OCI-M2 (cell line): Measurements from ENCODE around the gene CAVIN4.

ENCODE experiments used
- DNase-seq: peaks from one replicate; lab custom pipeline; 2025; ENCODE audit not compliant: unreplicated experiment; lab: John Stamatoyannopoulos, UW

The CAVIN4 gene

GRCh38 chr9:100589582-100589981 lies 11.7 kb downstream of the CAVIN4 start:
- no peak for DNase-seq

- no peak for DNase-seq
Measured at GRCh38 chr9:100590481-100590880, 12.6 kb downstream of the CAVIN4 start.

GRCh38 chr9:100591139-100591538 lies 13.3 kb downstream of the CAVIN4 start:
- DNase-seq: no peak

GRCh38 chr9:100591639-100592412 lies 13.9 kb downstream of the CAVIN4 start:
- DNase-seq: no peak

GRCh38 chr9:100595391-100596199 lies 17.7 kb downstream of the CAVIN4 start:
- peak; percentile 20 for DNase-seq

- DNase-seq: no peak
Measured at GRCh38 chr9:100597236-100597635, 19.4 kb downstream of the CAVIN4 start.

GRCh38 chr9:100598641-100599145 lies 20.8 kb downstream of the CAVIN4 start:
- no peak for DNase-seq

GRCh38 chr9:100600521-100601079 lies 22.7 kb downstream of the CAVIN4 start:
- no peak for DNase-seq

- no peak for DNase-seq
Measured at GRCh38 chr9:100601216-100601615, 23.3 kb downstream of the CAVIN4 start.

GRCh38 chr9:100602342-100602801 lies 24.5 kb downstream of the CAVIN4 start:
- no peak for DNase-seq

- no peak for DNase-seq
Measured at GRCh38 chr9:100605405-100605804, 27.5 kb downstream of the CAVIN4 start.

GRCh38 chr9:100619194-100619593 lies 41.3 kb downstream of the CAVIN4 start:
- DNase-seq: no peak

GRCh38 chr9:100619665-100620064 lies 41.8 kb downstream of the CAVIN4 start:
- no peak for DNase-seq

- DNase-seq: no peak
Measured at GRCh38 chr9:100623969-100624368, 46.1 kb downstream of the CAVIN4 start.

- DNase-seq: no peak
Measured at GRCh38 chr9:100626949-100627348, 49.1 kb downstream of the CAVIN4 start.

- no peak for DNase-seq
Measured at GRCh38 chr9:100637787-100638186, 59.9 kb downstream of the CAVIN4 start.
